K562 (cell line): Measurements from ENCODE around the gene UBL3. TPM values are rescaled to one million over a fixed set of nuclear protein-coding genes. Genes with fewer than 3 reads are reported as not detected.

Experiments
- BRD9 ChIP-seq: fragments of 450-650 bp; IDR thresholded peaks from 2 replicates; pipeline ENCODE4 v1.6.1; 2018; ENCODE audit warnings: low read depth; ENCODE audit not compliant: partially characterized antibody
- CSDE1 ChIP-seq, 2 experiments: fragments of 450-650 bp; IDR thresholded peaks; 2 replicates each; pipeline ENCODE4 v1.6.1; 2016; ENCODE audit warnings: mild to moderate bottlenecking in 1 of 2
- NEUROD1 ChIP-seq: fragments of 150-350 bp; IDR thresholded peaks from 2 replicates; pipeline ENCODE4 v1.6.1; 2014; ENCODE audit warnings: borderline replicate concordance, low read length, low read depth; ENCODE audit not compliant: partially characterized antibody
- POLR2B ChIP-seq: fragments of 450-650 bp; IDR thresholded peaks from 2 replicates; pipeline ENCODE4 v1.6.1; 2018; ENCODE audit warnings: low read depth; ENCODE audit not compliant: partially characterized antibody
- SIN3B ChIP-seq: fragments of 450-650 bp; IDR thresholded peaks from 2 replicates; pipeline ENCODE4 v1.6.1; 2017; ENCODE audit warnings: low read depth, mild to moderate bottlenecking, moderate library complexity
- TSC22D4 ChIP-seq: fragments of 450-650 bp; IDR thresholded peaks from 2 replicates; pipeline ENCODE4 v1.6.1; 2016; ENCODE audit warnings: missing genetic modification characterization, missing biosample characterization, control low read depth
- ZC3H8 ChIP-seq: fragments of 450-650 bp; IDR thresholded peaks from 2 replicates; pipeline ENCODE4 v1.6.1; 2017
- ZFP30 ChIP-seq: fragments of 250-450 bp; sonication (Bioruptor Pico); IDR thresholded peaks from 2 replicates; pipeline ENCODE4 v1.8.0; 2022; ENCODE audit warnings: moderate library complexity, mild to moderate bottlenecking, inconsistent platforms, borderline replicate concordance
- polyA plus RNA-seq, 8 experiments: library from polyadenylated mRNA; depleted of rRNA in 4 of 8; stranded (reverse) in 5 of 8; unstranded in 3 of 8; fragments of >200 nt; fragmentation: Nextera tagmentation in 2 of 8; fragmentation: Illumina TruSeq in 1 of 8; extraction: Ambion mirVana in 2 of 8; extraction: Trizol in 1 of 8; gene quantifications; 2 replicates each; pipeline versions ENCODE4 v1.2.1 to v1.2.3, GENCODE V29; 2011 to 2014; ENCODE audit warnings: inconsistent platforms in 1 of 8, missing spikeins in 1 of 8
- total RNA-seq, 7 experiments: library from RNA; depleted of rRNA in 6 of 7; stranded (reverse); fragments of >200 nt in 6 of 7; fragmentation: Illumina TruSeq in 2 of 7; extraction: Trizol in 2 of 7; gene quantifications; 2 replicates each; pipeline versions ENCODE4 v1.2.1 to v1.2.3, GENCODE V29; 2011 to 2021; ENCODE audit warnings: low replicate concordance in 1 of 7
- TF ChIP-seq, protein P1 (sequence below): fragments of 150-350 bp; conservative IDR thresholded peaks from 2 replicates; pipeline ENCODE4 v1.6.1; 2014; ENCODE audit warnings: low read length
- TF ChIP-seq, protein P2 (sequence below): fragments of 450-650 bp; IDR thresholded peaks from 2 replicates; pipeline ENCODE4 v1.6.1; 2016; ENCODE audit warnings: low read depth
- TF ChIP-seq, protein P3 (sequence below): fragments of 250-450 bp; sonication (Bioruptor Pico); IDR thresholded peaks from 2 replicates; pipeline ENCODE4 v1.8.0; 2021; ENCODE audit warnings: moderate library complexity, mild to moderate bottlenecking, inconsistent platforms
- TF ChIP-seq, protein P4 (sequence below): sonication (generic); formaldehyde crosslinking; IDR thresholded peaks from 2 replicates; pipeline ENCODE4 v1.5.0; 2020; ENCODE audit warnings: missing genetic modification reagents
- TF ChIP-seq, protein P5 (sequence below): sonication (generic); formaldehyde crosslinking; IDR thresholded peaks from 2 replicates; pipeline ENCODE4 v1.8.0; 2022; ENCODE audit warnings: mild to moderate bottlenecking, missing genetic modification reagents

The UBL3 gene
- total and polyA plus RNA-seq, 9 of the 15 experiments (the other 6 are each of a cell fraction or from before 2014, with no cell fraction given) = 0.64 to 2.4 (median 1.8) TPM

DNA sequence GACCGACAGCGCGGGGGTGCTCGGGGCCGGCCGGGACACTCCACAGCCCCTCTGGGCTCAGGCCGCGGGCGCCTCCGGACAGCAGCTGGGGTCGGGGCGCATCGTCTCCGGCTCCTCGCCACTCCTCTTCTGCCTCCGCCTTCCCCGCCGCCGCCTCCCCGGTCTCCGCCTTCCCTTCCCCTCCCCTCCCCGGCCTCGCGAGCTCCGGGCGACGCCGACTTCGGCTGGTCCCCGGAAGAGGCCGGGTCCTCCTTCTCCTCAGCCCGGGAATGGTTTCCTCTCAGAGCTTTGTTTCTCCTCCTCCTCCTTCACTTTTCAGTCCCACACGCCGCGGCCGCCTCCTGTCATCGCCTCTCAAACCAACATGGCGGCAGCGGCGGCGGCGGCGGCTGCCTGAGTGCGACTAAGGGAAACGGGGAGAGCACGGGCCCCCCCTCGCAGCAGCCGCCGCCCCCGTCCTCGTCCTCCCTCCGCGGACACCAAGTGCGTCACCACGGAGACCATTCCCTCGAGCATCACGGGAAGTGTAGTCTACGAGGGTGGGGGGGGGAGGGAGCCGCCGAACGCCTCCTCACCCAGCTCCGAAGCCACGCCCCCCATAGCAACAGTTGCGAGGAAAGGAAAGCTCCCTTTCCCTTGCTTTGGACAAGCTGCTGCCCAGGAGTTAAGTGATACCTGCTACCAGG is at the start of gene UBL3 (continued):
- TF ChIP-seq, protein P1, sequence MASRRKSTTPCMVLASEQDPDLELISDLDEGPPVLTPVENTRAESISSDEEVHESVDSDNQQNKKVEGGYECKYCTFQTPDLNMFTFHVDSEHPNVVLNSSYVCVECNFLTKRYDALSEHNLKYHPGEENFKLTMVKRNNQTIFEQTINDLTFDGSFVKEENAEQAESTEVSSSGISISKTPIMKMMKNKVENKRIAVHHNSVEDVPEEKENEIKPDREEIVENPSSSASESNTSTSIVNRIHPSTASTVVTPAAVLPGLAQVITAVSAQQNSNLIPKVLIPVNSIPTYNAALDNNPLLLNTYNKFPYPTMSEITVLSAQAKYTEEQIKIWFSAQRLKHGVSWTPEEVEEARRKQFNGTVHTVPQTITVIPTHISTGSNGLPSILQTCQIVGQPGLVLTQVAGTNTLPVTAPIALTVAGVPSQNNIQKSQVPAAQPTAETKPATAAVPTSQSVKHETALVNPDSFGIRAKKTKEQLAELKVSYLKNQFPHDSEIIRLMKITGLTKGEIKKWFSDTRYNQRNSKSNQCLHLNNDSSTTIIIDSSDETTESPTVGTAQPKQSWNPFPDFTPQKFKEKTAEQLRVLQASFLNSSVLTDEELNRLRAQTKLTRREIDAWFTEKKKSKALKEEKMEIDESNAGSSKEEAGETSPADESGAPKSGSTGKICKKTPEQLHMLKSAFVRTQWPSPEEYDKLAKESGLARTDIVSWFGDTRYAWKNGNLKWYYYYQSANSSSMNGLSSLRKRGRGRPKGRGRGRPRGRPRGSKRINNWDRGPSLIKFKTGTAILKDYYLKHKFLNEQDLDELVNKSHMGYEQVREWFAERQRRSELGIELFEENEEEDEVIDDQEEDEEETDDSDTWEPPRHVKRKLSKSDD = no peak
- TF ChIP-seq, protein P2, sequence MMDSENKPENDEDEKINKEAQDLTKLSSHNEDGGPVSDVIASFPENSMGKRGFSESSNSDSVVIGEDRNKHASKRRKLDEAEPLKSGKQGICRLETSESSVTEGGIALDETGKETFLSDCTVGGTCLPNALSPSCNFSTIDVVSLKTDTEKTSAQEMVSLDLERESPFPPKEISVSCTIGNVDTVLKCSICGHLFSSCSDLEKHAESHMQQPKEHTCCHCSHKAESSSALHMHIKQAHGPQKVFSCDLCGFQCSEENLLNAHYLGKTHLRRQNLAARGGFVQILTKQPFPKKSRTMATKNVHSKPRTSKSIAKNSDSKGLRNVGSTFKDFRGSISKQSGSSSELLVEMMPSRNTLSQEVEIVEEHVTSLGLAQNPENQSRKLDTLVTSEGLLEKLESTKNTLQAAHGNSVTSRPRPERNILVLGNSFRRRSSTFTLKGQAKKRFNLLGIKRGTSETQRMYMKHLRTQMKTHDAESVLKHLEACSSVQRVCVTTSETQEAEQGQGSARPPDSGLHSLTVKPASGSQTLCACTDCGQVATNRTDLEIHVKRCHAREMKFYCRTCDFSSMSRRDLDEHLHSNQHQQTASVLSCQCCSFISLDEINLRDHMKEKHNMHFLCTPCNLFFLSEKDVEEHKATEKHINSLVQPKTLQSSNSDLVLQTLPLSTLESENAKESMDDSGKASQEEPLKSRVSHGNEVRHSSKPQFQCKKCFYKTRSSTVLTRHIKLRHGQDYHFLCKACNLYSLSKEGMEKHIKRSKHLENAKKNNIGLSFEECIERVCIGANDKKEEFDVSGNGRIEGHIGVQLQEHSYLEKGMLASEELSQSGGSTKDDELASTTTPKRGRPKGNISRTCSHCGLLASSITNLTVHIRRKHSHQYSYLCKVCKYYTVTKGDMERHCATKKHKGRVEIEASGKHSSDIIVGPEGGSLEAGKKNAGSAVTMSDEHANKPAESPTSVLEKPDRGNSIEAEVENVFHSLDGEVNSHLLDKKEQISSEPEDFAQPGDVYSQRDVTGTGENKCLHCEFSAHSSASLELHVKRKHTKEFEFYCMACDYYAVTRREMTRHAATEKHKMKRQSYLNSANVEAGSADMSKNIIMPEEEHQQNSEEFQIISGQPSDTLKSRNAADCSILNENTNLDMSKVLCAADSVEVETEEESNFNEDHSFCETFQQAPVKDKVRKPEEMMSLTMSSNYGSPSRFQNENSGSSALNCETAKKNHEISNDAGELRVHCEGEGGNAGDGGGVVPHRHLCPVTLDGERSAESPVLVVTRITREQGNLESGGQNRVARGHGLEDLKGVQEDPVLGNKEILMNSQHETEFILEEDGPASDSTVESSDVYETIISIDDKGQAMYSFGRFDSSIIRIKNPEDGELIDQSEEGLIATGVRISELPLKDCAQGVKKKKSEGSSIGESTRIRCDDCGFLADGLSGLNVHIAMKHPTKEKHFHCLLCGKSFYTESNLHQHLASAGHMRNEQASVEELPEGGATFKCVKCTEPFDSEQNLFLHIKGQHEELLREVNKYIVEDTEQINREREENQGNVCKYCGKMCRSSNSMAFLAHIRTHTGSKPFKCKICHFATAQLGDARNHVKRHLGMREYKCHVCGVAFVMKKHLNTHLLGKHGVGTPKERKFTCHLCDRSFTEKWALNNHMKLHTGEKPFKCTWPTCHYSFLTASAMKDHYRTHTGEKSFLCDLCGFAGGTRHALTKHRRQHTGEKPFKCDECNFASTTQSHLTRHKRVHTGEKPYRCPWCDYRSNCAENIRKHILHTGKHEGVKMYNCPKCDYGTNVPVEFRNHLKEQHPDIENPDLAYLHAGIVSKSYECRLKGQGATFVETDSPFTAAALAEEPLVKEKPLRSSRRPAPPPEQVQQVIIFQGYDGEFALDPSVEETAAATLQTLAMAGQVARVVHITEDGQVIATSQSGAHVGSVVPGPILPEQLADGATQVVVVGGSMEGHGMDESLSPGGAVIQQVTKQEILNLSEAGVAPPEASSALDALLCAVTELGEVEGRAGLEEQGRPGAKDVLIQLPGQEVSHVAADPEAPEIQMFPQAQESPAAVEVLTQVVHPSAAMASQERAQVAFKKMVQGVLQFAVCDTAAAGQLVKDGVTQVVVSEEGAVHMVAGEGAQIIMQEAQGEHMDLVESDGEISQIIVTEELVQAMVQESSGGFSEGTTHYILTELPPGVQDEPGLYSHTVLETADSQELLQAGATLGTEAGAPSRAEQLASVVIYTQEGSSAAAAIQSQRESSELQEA = no peak
- TF ChIP-seq BRD9 = no peak
- TF ChIP-seq, protein P3, sequence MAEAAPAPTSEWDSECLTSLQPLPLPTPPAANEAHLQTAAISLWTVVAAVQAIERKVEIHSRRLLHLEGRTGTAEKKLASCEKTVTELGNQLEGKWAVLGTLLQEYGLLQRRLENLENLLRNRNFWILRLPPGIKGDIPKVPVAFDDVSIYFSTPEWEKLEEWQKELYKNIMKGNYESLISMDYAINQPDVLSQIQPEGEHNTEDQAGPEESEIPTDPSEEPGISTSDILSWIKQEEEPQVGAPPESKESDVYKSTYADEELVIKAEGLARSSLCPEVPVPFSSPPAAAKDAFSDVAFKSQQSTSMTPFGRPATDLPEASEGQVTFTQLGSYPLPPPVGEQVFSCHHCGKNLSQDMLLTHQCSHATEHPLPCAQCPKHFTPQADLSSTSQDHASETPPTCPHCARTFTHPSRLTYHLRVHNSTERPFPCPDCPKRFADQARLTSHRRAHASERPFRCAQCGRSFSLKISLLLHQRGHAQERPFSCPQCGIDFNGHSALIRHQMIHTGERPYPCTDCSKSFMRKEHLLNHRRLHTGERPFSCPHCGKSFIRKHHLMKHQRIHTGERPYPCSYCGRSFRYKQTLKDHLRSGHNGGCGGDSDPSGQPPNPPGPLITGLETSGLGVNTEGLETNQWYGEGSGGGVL (CRISPR knock-in tag) = no peak
- TF ChIP-seq TSC22D4 (tag) = no peak
- peak in 1 of 2 experiments; percentile 37; a peak in 1 of 4 replicates for TF ChIP-seq CSDE1 (IDR thresholded peaks at IDR 0.05)
- TF ChIP-seq NEUROD1 = no peak
- no peak for TF ChIP-seq ZFP30 (CRISPR knock-in tag)
- TF ChIP-seq ZC3H8 = no peak
- TF ChIP-seq, protein P4, sequence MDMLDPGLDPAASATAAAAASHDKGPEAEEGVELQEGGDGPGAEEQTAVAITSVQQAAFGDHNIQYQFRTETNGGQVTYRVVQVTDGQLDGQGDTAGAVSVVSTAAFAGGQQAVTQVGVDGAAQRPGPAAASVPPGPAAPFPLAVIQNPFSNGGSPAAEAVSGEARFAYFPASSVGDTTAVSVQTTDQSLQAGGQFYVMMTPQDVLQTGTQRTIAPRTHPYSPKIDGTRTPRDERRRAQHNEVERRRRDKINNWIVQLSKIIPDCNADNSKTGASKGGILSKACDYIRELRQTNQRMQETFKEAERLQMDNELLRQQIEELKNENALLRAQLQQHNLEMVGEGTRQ (CRISPR knock-in tag) = no peak
- TF ChIP-seq, protein P5, sequence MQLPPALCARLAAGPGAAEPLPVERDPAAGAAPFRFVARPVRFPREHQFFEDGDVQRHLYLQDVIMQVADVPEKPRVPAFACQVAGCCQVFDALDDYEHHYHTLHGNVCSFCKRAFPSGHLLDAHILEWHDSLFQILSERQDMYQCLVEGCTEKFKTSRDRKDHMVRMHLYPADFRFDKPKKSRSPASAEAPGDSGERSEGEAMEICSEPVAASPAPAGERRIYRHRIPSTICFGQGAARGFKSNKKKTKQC (CRISPR knock-in tag) = no peak
- TF ChIP-seq POLR2B = peak; percentile 61
- TF ChIP-seq SIN3B = no peak
